AG04449 (cell line): ENCODE data around the gene MAST4.

Experiments
- CTCF ChIA-PET: fragments of 350-600 bp; formaldehyde crosslinking; extraction: SDS; loops from one replicate; lab custom pipeline; 2021; ENCODE audit warnings: antibody characterized with exemption; lab: Yijun Ruan, JAX
- POLR2A ChIA-PET: fragments of 400-600, 350-600 bp; formaldehyde crosslinking; extraction: SDS; loops from one replicate; lab custom pipeline; 2020; ENCODE audit warnings: antibody characterized with exemption, inconsistent platforms; lab: Yijun Ruan, JAX
- DNase-seq: peaks from one replicate; pipeline ENCODE4 v3.0.0-alpha.2; 2010; ENCODE audit warnings: low read depth, low spot score
- H3K4me3 ChIP-seq: 2 replicates; pipeline ENCODE4 v1.5.1; 2011; ENCODE audit warnings: low read depth, mild to moderate bottlenecking, control low read depth, low read length
- CTCF ChIP-seq: IDR thresholded peaks from one replicate; pipeline ENCODE4 v1.5.1; 2011; ENCODE audit warnings: mild to moderate bottlenecking, moderate library complexity, low read length, control low read depth, inconsistent platforms; ENCODE audit not compliant: insufficient read depth; ENCODE audit errors: missing control alignments

The MAST4 gene

DNA sequence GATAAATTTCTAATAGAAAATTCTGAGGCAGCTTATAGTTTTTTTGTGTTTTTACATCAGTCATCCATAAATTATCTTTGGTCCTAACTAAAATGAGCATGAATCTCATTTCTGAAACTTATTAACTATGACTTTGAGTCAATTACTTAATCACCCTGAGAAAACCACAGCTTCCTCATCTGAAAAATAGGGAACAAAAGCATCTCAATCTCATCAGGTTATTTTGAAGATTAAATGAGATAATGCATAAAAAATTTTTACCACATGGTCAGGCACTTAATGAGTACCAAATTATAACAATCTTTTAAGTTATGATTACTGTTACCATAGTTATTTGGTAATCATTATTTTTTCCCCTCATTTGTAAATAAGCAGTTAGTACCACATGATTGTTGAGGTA is 279.1 kb downstream of the MAST4 start:
- ChIA-PET CTCF (interaction anchor here (1.8 to 3.9 kb wide), 2 partner anchors 11 to 14 kb away, joined by 3 to 24 read pairs; no protein-coding TSS in a partner anchor), POLR2A (no interaction called here)
- H3K4me3 ChIP-seq, result no peak overlapping the region
- no peak for TF ChIP-seq CTCF
- DNase-seq, result no peak

DNA sequence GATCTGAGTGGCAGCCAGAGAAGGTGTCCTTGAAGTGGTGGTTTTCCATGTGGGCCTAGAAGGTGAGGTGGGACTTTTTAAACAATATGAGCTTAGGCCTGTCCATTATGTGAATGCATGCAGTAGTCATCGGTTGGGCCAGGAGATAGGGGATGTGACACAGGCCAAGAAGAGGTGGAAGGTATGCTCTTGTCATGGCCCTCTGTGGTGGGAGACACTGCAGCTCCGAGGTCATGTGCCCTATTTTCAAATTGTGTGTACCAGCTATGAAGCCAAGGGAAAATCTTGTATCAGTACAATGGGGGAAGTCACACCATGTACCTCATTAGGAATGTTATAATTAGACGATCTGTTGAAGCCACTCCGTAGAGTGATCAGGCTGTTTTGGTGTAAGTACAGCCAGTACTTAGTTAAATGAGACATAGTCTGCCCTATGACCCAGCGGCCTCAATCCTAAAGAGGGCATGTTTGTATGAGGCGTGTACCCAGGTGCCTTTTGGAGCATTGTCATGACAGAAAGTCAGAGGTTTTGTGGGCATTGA is 280.1 kb downstream of the MAST4 start:
- no peak overlapping the region for H3K4me3 ChIP-seq
- ChIA-PET POLR2A (no interaction called here), CTCF (interaction anchor here (1.8 to 3.9 kb wide), 2 partner anchors 12 to 13 kb away, joined by 3 to 24 read pairs; no protein-coding TSS in a partner anchor)
- no peak for DNase-seq
- no peak for TF ChIP-seq CTCF

- CTCF ChIA-PET, result interaction anchor here (1.1 kb wide), 1 partner anchor 49 kb away, joined by 3 read pairs; no protein-coding TSS in a partner anchor
- H3K4me3 ChIP-seq, result no peak overlapping the region
- TF ChIP-seq CTCF, result no peak
- no peak for DNase-seq
- POLR2A ChIA-PET, result no interaction called here
Measured at GRCh38 chr5:66877843-66878242, 281.6 kb downstream of the MAST4 start.

DNA sequence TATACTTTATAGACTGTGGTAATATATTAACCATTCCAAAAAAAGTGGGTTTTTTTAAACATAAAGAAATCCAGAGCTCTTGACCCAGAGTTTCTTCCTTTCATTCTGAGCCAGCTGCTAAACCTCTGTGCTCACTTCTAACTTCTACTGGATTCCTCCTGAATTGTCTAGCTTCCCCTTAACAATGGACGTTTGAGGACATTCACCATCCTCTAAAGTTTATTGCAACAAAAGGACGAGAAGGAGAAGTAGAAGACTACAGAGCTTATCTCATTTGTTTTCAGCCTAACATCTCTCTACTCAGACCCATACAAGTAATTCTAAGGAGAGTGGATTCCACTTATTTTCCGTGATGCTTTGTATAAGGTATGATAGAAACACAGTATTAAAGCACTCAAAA is 284.2 kb downstream of the MAST4 start:
- CTCF ChIA-PET, result interaction anchor here (1.1 to 1.7 kb wide), 4 partner anchors 15 to 366 kb away, joined by 3 to 4 read pairs (median 3); no protein-coding TSS in a partner anchor

DNA sequence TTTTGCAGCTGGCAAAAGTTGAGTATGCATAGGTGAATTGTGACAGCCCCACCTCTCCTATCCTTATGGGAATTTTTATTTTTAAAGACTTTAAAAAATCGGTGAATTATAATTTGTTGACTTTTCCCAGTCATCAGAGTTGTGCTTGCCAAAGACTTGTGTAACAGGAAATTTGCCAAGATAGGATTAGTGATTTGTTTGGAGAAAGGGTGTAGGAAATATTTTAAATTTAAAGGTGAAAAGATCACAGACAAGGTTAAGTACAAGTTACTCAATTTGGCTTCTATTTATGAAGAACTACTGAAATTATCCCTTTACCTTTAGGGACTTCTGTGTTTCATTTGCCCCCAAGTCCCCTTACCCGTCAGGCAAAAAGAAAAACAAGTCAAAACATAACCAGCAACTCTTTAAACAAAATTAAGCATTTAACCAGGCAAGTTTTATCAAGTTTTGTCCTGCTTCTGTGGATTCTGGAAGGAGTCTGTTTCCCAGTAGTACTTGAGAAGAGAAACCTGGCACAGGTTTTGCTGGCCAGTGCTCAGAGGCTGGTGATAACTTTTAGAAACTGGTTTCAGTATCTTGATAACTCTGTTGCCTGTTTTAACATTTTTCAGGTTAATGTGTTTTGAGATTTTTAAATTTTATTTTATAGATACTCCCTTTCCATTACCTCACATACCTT is 285.4 kb downstream of the MAST4 start:
- CTCF ChIA-PET, result interaction anchor here (1.1 kb wide), 1 partner anchor 14 kb away, joined by 3 read pairs; no protein-coding TSS in a partner anchor
- no peak for DNase-seq

More for the DNA sequence above, 284.2 kb downstream of the MAST4 start:
- DNase-seq, result no peak
- TF ChIP-seq CTCF, result no peak
- no peak overlapping the region for H3K4me3 ChIP-seq
- POLR2A ChIA-PET, result no interaction called here

More for the DNA sequence above, 285.4 kb downstream of the MAST4 start:
- POLR2A ChIA-PET, result no interaction called here
- H3K4me3 ChIP-seq, result no peak overlapping the region
- no peak for TF ChIP-seq CTCF
